Neural cell (in vitro differentiated cells): ENCODE data around the gene MAGI1.

Experiments used
- CTCF ChIP-seq: fragments of 450-650 bp; IDR thresholded peaks from 2 replicates; pipeline ENCODE4 v1.5.1; 2014; ENCODE audit warnings: antibody characterized with exemption, mild to moderate bottlenecking, moderate library complexity; ENCODE audit not compliant: poor library complexity, severe bottlenecking
- EP300 ChIP-seq: fragments of 450-650 bp; conservative IDR thresholded peaks from 2 replicates; pipeline ENCODE4 v1.6.1; 2014; ENCODE audit warnings: antibody characterized with exemption, mild to moderate bottlenecking, moderate library complexity; ENCODE audit not compliant: poor library complexity, severe bottlenecking
- POLR2AphosphoS5 ChIP-seq: IDR thresholded peaks from 2 replicates; pipeline ENCODE4 v1.6.1; 2012

GRCh38 chr3:65888196-65888595, 150.5 kb downstream of the MAGI1 start:
- TF ChIP-seq CTCF (no peak), POLR2AphosphoS5 (no peak), EP300 (no peak)
